HTERT RPE-1 (cell line): Measurements from ENCODE around the gene ESYT3.
"Not testable (repeated sequence)": the region's sequence is repeated elsewhere in the genome, so short reads cannot be mapped to it uniquely, and the experiment has no call there.

Experiments
- in situ Hi-C: fragments of 300-500 bp; cut with MboI; formaldehyde crosslinking; loops from 4 replicates; pipeline ENCODE4 v1.14.3; 2020; ENCODE audit warnings: low sequenced_read_pairs

ESYT3 gene

DNA sequence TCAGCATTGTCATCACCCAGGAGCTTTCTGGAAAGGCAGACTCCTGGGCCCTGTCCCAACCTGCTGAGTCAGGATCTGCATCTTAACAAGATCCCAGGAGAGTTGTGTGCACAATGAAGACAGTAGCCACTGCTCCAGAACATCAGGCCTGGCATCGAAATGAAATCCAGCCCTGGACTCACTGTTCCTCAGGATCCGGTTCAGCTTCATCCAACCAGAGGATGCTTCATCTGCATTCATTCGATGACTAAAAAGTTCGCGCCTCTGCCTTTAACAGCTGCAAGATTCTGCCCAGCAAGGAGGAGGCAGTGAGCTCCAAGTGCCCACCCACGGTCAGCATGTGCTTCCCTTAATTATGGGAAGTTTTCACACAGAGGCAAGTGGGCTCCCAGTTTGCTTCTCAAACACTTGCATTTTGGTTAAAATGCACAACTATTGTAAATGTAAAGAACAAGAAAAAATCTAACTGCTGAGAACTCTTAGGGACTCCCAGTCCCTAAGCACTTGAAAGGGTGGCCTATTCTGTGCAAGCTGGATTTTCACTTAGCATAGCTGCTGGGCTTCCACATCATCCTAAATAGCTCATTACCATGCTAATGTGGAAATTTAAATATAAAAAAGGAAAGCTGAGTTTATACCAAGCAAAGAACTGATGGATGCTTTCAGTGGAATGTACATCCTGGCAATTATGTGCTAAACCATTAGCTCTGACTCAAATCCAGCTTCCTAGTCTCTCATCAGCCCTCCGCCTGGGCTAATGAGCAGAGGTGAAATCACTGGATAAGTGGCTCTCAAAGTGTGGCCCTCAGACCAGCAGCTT lies 25.5 kb upstream of the ESYT3 start:
- in situ Hi-C loops: no loop called here

DNA sequence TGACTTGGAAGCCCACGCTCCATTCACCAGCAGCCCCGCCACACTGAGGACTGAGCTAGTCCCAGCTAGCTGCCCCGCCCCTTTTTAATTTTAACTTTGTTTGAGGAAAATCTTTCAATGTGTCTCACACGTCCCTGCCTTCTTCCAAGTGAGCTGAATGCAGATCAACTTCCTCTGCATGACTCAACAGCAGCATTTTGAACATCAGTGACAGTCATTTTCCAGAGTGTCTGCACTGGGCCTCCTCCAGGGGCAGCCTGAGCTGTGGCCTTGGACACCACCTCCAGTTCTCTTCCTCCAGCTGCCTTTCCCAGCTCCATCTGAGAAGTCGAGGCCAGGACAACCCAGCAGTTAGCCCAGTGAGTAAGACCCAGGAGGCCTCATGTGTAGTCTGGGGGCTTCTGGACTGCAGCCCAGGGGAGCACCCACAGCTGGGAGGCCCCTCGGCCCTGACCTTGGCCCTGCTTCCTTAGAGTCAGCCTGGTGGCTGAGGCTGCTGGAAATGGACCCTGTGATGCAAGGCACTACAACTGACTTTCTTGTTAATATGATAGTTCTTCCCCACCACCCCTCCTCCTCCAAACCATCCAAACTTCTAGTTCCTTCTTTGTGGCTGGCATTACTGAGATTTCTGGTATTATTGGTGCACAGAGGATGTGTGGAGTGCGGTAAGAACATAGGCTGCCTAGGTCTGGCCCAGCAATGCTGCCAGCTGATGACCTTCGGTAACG lies 21.4 kb upstream of the ESYT3 start:
- in situ Hi-C loops: no loop called here

DNA sequence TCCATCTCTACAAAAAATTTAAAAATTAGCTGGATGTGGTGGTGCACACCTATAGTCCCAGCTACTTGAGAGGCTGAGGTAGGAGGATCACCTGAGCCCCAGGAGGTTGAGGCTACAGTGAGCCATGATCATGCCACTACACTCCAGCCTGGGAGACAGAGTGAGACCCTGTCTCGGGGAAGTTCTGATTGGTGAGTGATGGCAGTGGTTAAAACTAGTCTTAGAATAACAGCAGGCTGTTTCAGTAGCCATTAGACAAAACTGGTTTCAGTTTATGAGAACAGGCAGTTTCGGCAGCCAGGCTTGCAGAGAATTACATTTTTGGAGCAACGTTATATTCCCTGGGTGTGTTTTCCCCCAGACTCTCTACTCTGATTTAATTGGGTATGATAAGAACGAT lies 18.2 kb upstream of the ESYT3 start:
- in situ Hi-C loops: not testable (repeated sequence)

DNA sequence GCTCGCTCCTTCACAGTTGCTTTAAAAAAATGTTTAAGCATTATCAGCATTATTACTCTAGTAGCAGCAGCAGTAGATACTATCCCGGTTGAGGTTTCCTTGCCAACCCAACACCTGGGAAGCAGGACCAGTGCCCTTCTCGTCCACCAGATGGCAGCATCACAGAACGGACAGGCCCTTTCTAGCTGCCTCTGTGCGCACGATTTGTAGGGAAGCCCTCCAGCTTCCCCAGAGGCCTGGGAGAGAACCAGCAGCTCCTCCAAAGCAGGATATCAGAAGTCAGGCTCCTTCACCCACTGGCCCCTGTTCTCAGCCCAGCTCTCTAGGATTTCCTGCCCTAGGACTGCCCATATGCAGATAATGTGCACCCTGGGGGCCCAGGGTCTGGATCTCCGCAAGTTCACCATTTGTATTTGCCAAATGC lies 16.8 kb upstream of the ESYT3 start:
- in situ Hi-C loops: no loop called here

DNA sequence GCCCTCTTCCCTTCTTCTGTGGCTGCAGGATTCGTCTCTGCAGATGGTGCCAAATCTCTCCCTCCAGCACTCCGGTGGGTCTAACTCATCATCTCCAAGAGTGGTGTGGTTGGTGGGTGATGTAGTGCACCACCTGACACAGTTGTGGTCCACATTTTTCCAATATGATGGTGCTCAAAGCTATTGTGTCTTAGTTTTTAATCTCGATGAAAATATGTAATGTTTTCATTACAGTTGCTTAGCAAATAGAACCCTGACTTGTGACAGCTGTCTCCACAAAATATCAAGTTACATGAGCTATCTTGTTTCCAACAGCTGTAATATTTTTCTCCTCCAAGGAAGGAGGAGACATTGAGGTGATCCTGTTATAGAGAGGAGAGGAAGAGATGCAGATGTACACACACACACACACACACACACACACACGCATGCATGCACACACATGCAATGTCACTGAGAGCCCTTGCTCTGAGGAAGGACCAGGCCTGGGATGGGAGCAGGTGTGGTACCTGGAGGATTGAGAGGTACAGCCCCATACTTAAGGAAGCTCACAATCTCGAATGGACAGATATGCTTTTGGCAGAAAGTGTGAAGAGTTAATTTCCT lies 15.7 kb upstream of the ESYT3 start:
- in situ Hi-C loops: no loop called here

DNA sequence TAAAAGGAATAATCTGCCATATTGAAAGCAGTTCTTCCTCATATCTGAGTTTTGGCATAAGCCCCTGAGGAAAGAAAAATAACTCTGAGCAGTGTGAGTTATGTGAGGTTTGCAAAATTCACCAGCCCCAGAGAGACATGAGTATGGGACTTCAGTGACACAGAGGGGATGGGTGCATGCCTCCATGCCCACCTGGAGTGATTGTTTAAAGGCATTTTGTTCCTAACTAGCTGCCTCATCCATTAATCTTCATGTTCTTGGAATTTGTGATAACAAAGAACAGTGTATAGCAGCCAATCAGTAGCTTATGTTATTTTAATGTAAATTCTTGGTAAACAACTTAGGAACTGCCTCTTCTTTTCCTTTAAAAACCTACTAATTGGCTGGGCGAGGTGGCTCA lies 11.1 kb upstream of the ESYT3 start:
- in situ Hi-C loops: no loop called here

DNA sequence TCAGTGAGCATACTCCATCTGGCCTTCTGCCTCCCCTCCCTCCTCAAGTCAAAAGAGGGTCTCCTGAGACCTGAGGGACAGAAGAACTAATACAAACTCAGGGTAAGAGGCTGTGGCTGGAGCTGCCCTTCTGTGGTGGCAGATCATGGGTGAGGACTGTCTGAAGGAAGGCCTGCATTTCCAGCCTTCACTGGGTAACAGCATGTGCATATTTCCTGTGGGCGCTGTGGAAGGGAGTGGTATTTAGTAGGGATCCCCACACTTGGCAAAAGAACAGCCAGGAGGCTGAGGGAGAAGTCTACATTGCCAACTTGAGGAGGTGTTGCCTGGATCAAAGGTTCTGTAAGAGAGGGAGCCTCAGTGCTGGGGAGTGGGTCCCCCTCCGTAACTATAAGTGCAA lies 10.1 kb upstream of the ESYT3 start:
- in situ Hi-C loops: no loop called here

DNA sequence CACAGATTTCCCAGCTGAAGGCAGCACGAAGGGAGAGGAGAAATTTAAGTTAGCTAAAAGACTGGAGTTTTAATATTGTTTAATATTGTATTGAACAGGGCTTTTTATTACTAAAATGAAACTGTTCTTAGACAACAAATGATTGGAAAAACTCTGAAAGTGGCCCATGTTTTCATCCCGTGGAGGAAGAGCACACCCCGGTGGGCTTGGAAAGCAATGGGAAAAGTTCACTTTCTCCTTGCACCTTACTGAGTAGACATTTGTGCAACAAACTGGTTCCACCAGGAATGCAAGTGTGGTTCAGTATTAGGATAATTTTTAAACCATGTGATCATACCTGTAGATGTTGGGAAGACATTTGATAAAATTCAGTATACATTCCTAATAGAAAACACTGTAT lies 8.2 kb upstream of the ESYT3 start:
- in situ Hi-C loops: no loop called here

DNA sequence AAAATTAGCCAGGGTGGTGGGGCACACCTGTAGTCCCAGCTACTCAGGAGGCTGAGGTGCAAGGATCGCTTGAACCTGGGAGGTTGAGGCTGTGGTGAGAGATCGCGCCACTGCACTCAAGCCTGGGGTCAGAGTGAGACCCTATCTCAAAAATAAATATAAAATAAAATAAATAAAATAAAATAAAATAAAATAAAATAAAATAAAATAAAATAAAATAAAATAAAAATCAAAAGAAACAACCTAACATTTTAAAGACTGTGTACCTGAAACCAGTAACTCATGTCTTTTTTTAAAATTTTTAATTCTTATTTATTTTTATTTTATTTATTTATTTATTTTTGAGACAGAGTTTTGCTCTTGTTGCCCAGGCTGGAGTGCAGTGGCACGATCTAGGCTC lies 7.7 kb upstream of the ESYT3 start:
- in situ Hi-C loops: not testable (repeated sequence)

DNA sequence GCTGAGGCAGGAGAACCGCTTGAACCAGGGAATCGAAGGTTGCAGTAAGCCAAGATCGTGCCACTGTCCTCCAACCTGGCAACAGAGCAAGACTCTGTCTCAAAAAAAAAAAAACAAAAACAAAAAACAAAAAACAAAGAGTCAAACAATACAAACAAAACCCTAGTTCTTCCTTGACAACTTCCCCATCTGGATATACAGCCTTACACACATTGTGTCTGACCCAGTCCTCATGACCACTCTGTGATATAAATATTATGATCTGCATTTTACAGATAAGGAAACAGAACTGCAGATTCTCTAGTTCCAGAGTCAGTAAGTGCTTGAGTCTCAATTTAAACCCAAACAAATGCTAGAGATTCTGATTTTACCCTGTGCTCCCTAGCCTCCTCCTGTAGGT lies 4.8 kb upstream of the ESYT3 start:
- in situ Hi-C loops: no loop called here

DNA sequence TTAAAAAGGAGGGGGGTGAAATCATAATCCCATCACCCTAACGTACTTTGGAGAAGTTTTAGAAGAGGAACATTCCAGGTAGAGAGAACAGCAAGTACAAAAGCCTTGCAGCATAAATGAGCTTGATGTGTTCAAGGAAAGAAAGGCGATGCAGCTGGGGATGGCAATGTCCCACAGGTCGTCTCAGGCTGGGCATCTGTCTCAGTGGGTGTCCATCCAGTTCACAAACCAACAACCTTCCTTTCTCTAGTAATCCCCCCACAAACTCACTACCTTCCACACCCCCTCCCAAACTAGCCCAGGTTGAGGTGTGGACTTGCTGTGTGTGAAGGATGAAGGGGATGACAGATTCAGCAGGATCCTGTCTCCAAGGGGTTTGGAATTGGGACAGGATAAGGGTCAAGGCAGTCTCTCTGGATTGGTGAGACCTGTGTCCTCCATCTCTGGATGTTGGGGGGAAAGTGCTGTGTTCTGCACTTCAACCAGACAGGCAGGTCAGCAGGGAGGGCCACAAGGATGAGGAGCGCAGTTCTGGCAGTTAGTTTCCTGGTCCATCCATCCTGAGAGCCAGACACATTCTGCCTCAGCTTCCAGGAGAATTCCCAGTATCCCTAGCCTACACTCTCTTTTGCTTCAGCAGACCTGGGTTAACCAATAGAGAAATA lies 1.7 kb upstream of the ESYT3 start:
- in situ Hi-C loops: no loop called here

DNA sequence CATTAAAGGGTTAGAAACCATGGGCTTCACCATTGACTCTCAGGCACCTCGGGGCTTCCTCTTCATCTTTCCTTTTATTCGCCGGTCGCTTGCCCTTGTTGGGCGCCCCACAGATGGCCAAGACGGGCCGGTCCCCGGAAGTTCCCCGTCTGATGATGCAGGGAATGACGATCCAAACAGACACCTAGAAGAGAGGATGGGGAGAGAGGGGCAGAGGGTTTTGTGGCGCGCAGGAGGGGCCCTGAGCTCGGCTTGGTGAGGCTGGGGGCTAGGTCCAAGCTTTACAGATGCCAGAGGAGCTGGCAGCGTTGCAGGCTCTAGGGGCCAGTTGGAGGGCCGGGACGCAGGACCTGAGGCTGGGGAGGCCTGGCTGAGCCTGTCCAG lies 532 bp upstream of the ESYT3 start:
- in situ Hi-C loops: no loop called here

DNA sequence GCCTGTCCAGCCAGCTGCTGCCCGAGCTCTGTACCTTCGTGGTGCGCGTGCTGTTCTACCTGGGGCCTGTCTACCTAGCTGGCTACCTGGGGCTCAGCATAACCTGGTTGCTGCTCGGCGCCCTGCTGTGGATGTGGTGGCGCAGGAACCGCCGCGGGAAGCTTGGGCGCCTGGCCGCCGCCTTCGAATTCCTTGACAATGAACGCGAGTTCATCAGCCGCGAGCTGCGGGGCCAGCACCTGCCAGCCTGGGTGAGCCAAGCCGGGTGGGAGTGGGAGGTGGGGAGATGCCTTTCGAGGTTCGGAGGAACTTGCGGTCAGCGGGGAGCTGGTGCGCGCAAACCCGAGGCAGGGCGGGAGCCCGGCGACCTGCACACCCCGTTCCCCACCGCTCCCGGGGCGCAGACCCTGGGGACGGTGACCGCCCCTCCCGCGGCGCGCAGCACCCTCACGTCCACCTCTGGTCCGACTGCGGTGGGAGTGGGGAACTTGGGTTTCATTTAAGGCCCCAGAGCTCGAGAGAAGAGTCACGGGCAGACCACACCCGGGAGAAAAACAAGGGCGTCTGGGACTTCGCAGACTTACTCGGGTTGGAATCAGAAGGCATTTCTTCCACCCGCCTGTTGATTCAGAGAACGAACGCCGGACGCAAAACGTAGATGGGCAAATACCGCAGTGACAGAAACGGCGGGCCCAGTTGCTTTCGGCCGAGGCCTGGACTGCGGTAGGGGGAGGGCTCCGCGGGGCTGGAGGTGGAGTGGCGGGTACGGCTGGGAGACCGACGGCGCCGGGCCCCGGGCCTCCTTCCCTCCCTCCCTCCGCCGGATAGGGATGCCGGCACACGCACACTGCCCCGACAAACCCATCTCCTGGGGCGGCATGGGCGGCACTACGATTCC lies 708 bp downstream of the ESYT3 start:
- in situ Hi-C loops: no loop called here

DNA sequence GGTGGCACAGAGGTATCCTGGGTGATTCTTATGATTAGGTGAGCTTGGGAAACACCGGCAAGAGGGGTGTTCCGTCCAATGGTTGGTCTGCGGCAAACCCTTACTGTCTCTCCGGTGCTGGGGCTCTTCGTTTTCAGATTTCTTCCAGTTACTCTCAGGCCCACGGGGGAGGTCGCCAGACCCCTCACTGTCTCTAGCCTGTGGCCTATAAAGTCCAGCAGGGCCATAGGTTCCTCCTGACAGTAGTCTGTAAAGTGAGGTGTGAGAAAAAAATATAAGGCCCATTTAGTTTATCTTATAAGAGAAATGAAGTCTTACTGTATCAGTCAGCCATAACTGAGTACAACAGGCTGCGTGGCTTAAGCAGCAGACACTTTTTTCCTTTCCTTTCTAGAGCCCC lies 1.4 kb downstream of the ESYT3 start:
- in situ Hi-C loops: no loop called here

DNA sequence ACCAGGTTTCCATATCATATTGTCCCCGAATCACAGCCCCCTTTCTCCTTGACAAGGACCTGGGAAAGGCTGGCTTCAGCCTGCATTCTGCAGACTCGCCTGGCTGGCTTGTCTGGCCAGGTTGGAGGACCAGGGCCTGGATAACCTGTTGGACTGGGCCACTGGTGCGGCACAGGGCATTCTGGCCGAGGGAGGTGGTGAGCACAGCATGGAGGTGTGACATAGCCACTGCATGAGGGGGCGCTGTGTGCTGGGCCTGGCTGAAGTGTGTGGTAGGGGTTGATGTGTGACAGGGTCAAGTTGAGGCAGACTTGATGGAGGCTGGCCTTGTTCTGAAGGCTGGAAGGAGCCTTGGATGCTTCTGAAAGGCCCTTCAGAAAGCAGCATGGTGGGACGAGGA lies 2.9 kb downstream of the ESYT3 start:
- in situ Hi-C loops: no loop called here

DNA sequence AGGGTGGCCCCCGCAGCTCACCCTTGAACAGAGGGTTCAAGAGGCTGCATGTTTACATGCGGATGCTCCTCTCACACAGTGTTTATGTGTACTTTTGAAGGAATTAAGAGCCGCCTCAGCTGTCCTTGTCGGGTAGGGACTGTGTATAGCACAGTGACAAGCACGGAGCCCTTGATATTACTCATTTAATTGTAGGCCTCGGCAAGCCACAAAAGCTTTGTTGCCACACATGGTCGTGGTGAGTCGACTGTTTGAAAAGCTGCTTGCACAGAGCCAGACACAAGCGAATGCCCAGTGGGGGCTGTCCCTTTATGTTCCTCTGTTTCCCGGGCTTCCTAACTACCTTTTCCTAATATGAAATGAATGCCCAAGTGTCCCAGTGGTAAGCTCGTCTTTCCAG lies 4.5 kb downstream of the ESYT3 start:
- in situ Hi-C loops: no loop called here

DNA sequence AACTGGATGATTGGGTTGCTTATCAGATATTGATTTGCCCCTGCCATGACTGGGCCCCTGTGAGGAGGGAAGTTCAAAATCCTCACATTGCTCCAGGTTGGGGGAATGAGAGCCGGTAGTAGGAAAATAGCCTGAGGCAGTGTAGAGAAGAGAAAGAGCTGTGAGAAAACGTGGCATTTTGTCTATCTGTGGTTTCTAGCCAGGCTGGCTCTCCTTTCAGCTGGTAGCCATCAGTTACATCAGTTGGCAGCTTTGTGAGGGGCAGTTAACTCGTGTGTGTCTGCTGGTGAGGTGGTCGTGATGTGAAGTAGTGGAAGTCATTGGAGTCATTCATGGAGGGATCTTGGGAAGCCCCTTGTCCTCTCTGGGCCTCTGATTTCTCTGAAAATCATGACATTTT lies 5.2 kb downstream of the ESYT3 start:
- in situ Hi-C loops: no loop called here

DNA sequence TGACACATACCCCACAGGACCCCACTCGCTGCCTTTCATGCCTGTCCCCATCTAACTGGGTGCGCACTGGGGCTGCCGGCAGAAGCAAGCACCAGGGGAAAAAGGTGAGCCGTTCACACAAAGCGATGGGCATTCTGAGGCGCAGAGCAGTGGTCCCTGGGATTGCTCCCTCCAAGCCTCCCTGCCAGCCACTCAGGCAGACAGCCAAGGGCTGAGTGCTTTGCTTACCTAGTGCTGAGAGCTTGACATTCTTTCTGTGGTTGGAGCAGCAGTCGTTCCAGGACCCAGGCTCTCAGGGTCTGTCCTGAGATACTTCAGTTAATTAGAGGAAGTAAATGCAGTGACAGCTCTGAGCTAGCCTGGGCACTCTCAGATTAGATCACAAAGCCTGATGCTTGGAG lies 5.7 kb downstream of the ESYT3 start:
- in situ Hi-C loops: no loop called here

DNA sequence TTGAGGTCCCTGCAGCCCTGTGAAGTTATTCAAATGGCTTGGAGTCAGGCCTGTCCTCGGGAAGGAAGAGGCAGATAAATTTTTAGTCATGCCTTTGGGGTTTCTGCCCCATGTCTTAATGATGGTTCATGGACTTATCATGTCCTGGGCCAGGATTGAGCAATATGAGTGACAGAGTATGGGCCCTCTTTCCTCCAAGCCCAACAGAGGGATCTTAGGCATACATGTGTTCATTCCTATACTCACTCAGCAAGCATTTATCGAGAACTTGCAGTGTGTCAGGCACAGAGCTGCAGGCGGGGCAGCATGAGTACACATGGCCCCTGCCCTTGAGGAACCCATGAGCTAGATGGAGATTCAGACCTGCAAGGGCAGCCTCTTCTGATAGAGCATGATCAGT lies 6.2 kb downstream of the ESYT3 start:
- in situ Hi-C loops: no loop called here

DNA sequence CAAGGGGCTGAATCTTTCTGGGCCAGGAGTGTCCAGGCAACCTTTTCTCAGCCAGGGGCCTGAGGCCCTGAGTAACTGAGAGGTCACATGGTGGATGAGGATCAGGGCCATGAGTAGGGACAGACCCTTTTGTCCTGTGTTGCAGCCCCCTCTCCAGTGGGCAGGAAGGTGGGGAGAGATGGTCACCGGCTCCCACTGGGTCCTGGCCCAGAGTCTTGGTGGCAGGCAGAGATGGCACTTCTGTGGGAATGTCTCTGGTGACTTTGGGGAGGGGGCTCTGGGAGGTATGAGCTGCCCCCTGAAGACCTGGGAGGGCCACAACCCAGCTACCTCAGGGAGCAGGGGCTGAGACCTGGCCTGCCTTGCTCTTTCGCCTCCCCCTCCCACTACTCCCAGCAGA lies 6.8 kb downstream of the ESYT3 start:
- in situ Hi-C loops: no loop called here

DNA sequence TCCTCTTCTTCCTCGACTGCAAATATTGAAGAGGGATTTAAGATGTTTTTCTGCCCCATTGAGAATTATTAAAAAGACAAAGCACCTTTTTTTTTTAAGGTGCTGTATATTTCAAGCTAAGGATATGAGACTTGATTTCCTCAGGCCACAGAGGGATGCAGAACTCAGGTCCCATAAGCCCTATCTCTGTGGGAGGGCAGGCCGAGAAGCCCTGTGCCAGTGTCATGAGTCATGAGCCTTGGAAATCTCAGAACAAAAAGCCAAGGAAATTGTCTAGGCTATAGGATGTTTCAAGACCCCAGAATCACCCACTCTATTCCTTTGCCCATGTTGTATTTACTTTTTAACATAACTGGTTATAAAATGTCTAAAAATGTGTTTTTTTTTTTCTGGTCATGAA lies 7.3 kb downstream of the ESYT3 start:
- in situ Hi-C loops: no loop called here
